ENCODE data around the gene NKG7.
A peak's percentile ranks its signal among the peaks of the same experiment; 100 is the strongest.
"Not testable (repeated sequence)": the region's sequence is repeated elsewhere in the genome, so short reads cannot be mapped to it uniquely, and the experiment has no call there.

NKG7 gene

DNA sequence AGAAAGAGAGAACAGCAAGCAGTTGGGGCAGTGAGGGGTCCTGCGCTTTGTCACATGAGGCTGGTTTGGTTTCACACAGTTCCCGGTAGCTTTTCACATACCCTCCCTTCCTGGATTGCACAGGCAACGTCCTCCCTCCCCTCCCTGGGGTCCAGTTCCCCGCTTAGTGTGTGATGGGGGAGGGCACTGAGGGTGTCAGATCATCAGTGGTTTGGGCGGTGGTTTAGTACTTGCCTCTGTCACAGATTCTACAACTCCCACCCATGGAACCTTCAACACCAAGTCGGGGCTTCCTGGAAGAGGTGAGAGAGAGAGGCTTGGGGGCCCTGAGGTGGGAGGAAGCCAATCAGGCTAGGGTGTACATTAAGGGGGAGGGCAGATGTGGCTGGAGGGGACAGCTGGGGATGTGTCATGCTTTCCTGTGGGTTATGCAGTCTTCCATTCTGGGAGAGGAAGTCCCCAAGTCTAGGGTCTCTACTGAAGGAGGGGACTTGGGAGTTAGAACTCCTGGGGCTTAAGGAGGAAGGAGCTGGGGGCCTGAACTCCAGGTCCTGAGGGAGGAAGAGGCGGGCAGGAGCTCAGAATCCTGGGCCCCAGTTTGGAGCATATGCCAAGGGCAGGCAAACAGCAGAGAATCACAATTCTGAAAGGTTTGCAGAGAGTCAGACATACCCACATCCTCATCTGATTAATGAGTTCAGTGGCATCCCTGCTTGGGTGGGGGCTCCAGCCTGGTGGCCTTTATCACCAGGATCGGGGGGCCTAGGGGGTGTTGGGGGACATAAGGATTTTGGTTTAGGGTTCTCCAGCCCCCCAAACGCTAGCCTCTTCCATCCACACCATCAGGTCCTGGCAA, at the start of gene NKG7:
Gene NKG7, minus strand, starts transcription at position 6 of the 856 bp plus-strand sequence. CDS start 119 bp downstream, outside the sequence.
- DNase-seq (ENCODE audit: low spot score), result no peak

GRCh38 chr19:51422053-51422448, 49.6 kb upstream of the NKG7 start:
- DNase-seq (ENCODE audit: low spot score), result peak; percentile 96

DNA sequence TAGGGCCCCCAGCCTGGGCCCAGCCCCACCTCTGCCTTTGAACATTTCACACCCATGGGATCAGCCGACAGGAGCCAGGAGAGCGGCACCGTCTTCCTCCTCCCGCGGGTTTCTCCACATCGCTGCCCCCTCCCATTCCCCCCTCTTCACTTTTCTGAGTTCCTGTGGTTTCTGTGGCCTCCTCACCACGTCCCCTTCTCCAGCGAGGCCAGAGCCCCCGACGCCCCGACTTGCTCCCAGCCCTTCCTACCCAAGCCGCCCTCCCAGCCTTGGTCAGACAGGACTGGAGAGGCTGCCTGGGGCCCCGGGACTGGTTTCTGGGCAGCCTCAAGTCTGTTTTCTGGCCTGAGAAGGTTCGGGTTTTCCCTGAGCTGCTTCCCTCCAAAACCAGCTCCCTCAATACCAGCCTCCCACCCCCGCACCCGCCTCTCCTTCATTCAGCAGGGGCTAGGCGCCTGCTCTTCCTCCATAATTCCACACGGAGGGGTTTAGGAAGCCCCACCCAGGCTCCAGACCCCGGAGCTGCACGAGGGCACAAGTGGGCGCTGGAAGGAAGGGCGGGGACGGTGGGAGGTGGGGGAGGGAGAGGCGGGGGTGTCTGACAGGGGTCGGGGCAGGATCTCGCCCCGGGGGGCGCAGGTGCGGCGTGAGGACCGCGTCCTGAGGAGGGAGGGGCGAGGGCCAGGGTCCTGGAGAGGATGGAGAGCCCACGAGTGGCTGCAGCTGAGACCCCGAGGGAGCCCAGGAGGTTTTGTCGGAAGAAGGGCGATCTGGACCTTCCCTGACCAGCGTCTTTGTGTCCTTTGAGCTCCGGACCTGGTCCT, 49.0 kb upstream of the NKG7 start:
- DNase-seq (ENCODE audit: low spot score), result peak; percentile 34

DNA sequence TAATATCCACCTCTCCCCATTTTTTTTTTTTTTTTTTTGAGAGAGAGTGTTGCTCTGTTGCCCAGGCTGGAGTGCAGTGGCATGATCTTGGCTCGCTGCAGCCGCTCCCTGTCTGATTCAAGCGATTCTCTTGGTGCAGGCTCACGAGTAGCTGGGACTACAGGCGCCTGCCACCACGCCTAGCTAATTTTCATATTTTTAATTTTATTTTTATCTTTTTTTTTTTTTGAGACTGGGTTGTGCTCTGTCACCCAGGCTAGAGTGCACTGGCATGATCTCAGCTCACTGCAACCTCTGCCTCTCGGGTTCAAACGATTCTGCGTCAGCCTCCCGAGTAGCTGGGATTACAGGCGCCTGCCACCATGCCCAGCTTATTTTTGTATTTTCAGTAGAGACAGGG, 48.1 kb upstream of the NKG7 start:
- not testable (repeated sequence) for DNase-seq (ENCODE audit: low spot score)

GRCh38 chr19:51418707-51419106, 46.3 kb upstream of the NKG7 start:
- no peak for DNase-seq (ENCODE audit: low spot score)

DNA sequence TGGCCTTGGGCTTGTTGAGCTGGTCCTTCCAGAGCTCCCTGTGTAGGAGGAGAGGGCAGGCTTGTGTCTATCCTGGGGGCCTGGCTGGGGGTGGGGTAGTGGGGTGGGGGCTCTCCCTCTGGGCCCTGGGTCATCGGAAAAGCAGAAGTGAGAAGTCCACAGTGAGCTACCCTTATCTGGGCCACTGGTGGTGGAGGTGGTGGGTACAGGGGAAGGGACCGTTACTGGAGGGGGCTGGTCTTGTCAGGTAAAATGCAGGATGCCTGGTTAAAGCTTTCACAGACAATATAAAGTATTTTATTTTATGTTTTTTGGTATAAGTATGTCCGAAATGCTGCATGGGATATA, 45.3 kb upstream of the NKG7 start:
- DNase-seq (ENCODE audit: low spot score), result no peak

DNA sequence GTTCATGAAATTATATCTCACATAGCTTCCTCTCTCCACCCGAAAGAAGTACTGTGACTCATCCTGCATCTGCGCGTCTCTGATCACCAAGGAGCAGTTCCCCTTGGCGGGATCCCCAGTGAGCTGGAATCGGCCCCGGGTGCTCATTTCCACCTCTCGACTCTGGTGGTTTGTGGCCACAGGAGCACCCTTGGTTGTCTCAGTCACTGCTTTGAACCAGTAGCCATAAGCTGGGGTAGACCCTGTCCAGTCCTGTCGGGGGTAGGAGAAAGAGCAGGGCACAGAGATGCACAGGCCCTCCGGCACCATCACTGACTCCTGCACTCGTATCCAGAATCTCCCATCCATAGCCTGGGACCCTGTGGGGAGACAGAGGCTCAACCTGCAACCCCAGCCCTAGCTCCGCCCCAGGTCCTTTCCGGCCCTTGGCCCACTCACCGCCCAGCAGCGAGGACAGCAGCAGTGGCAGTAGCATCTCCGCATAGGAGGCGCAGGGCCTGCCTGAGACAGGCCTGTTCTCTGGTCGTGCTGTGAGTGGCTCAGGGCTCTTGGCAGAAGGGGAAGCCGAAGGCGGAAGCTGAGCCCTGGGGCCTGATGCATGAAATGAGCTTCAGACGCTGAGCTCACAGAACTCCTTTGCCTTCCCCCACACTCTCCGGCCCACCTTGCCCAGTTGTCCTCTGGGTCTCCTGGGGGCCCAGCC, 44.8 kb upstream of the NKG7 start, which contains the start of gene SIGLEC10:
Gene SIGLEC10, minus strand, starts transcription at position 536 of the 703 bp plus-strand sequence. Its CDS starts 61 bp downstream, at position 475.
- DNase-seq (ENCODE audit: low spot score), result no peak

- DNase-seq (ENCODE audit: low spot score), result not testable (repeated sequence)
Observed at GRCh38 chr19:51416422-51416821, 44.0 kb upstream of the NKG7 start.

DNA sequence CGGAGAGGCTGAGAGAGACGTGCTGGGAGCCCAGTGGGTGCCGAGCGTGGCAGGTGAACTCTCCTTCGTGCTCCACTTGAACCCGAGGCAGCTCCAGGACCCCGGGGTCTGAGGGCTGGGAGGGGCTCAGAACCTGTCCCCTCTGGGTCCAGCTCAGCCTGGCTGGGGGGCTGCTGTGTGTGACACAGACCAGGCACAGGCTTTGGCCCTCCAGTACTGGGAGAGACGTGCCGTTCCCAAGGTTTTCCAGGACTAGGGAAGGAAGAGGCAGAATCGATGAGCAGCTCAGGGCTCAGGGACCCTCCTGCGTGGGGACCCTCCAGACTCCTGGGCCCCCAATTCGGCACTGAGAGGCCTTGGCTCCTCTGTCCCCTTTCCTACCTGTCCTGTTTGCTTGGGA, 42.7 kb upstream of the NKG7 start:
- DNase-seq (ENCODE audit: low spot score), result no peak

DNA sequence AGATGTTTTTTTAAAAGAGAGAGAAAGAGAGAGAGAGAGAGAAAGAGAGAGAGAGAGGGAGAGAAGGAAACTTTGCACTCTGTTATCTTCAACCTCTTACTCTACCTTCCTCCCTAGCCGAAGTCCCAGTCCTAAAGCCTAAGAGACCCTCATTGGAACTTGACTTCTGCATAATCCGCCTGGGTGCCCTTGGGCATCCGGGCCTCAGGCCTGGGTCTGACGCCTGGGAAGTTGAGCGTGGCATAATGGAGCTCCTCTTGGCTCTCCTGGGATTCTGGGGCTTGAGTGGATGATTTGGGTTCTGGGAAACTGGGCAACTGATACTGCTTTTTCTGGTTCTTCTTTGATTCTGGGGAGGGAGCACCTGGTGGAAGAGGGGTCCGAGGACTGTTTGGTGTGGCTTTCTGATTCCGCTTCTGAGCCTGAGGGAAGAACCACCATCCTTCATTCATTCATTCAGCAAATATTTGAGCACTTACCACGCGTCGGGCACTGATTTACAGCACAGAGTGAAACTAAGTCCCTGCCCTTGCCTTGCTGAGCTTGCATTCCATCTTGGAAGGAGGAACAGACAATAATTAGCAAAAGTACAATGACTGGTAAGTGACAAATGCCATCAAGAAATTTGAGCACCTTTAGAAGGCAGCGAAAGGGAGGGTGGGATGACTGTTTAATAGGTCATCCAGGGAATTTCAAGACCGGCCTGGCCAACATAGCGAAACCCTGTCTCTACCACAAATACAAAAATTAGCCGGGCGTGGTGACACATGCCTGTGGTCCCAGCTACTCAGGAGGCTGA, 38.7 kb upstream of the NKG7 start:
- no peak for DNase-seq (ENCODE audit: low spot score)

- DNase-seq (ENCODE audit: low spot score), result peak; percentile 51
Observed at GRCh38 chr19:51407511-51408131, 35.2 kb upstream of the NKG7 start.

DNA sequence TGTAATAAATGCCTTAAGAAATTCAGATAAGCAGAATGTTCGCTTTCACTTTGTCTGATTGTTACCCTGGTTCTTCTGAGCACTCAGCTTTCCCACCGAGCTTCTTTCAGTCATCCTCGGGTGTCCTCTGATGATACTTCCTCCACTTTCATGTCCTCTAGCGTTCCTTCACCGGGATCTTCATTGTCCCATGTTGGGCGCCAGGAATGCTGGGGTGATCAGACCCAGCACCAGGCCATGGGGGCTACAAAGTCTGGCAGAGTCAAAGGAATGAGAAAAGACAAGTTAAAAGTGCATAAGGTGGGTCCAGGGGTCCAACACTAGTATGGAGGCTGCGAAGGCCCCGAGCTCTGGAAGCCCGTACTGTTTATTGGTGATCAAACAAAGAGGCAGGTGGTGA, 29.7 kb upstream of the NKG7 start:
- DNase-seq (ENCODE audit: low spot score), result no peak

GRCh38 chr19:51399936-51400335, 27.5 kb upstream of the NKG7 start:
- not testable (repeated sequence) for DNase-seq (ENCODE audit: low spot score)

DNA sequence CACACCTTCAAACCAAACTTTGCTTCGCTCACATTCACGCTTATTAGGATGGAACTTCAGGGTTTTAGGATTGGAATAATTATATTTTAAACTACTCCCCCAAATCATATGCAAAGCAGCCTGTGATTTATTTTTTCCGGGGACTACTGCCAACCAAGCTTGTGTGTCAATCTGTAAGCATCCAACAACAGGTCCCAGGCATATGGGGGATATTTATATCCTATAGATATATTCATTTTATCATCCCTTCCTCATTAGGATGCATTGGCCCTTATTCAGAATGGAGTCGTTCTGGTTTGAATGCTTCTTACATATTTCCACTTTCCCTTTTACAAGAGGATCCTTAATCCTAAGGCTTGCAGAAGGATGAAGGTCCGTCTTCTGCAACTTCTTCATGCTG, 26.8 kb upstream of the NKG7 start:
- DNase-seq (ENCODE audit: low spot score), result no peak

GRCh38 chr19:51398096-51398704, 25.7 kb upstream of the NKG7 start:
- peak; percentile 51 for DNase-seq (ENCODE audit: low spot score)

- not testable (repeated sequence) for DNase-seq (ENCODE audit: low spot score)
Observed at GRCh38 chr19:51397453-51397852, 25.0 kb upstream of the NKG7 start.

DNA sequence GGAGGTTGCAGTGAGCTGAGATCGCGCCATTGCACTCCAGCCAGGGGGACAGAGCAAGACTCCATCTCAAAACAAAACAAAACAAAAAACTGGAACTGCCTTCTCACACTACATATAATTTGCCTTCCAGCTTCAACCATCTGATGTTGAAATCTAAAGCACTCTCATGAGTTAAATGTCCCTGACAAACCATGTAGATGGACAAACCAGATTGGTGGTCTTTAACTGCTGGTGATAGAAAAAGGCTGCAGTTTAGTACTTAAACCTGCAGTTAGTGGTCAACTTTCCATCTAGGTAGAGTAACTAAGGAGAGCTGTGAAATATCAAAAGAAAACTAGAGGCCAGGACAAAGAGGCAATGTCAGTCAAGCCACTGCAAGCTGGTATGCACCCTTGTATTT, 23.7 kb upstream of the NKG7 start:
- DNase-seq (ENCODE audit: low spot score), result no peak

DNA sequence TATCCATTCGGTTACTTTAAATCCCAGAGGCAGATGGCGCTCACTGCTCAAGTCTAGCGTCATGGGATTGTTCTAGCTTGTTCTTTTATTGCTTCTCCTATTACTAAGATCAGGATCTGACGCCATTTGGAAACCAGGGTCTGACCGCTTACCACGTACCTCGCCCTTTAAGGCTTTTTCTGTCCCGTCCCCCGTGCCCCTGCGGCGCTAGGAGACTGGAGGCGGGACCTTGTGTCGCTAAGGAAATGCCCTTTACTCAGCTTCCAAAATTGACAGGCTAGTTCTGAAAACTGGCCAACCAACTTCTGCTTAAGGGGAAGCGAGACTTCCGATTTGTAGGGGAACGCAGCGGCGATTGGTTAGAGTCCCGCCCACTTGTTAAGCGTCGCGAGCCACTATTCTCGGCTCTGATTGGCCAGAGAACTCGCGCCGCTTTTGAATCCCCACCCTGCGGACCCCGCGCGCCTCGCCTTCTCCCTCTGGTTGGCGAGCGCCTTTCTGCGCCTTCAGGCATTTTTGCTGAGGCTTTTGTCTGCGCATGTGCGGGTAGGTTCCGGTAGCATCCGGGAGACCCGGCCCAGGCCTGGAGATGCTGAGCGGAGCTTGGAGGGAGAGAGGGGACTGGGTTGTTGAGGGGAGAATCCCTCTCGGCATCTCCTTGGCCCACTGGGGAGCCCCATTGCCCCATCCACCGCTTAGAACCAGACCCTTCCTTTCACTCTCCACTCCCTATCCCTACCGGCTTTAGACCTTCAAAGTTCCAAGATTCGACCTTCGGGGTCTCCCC, 21.8 kb upstream of the NKG7 start:
- DNase-seq (ENCODE audit: low spot score), result peak; percentile 93

DNA sequence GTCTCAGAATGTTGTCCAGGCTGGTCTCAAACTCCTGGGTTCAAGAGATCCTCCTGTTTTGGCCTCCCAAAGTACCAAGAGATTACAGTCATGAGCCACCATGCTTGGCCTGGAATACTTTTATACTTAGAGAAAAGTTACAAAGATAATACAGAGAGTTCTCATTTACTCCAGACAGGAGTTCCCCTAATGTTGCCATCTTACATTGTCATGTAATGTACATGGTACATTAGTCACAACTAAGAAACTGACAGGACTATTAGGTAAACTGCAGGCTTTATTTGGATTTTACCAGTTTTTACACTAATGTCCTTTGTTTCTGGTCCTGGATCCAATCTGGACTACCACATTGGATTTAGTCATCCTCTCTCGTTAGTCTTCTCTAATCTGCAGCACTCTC, 20.2 kb upstream of the NKG7 start:
- DNase-seq (ENCODE audit: low spot score), result no peak

GRCh38 chr19:51391073-51391611, 18.7 kb upstream of the NKG7 start:
- DNase-seq (ENCODE audit: low spot score), result no peak

All from iPS-NIHi11 (cell line).